WTC11 (cell line): ENCODE measurements around the gene ADGRL1. TPM values are rescaled to one million over a fixed set of nuclear protein-coding genes. Genes with fewer than 3 reads are reported as not detected.

ENCODE experiments used
- ATAC-seq: fragments of 200-7000 bp; cut with Tn5 transposase; 2 replicates; pipeline ENCODE4 v1.10.0; 2021; ENCODE audit warnings: mild to moderate bottlenecking, moderate library complexity
- CTCF ChIA-PET: fragments of 300-600 bp; sonication (Branson Sonifier 250); formaldehyde crosslinking; loops from one replicate; lab custom pipeline; 2021; ENCODE audit warnings: antibody characterized with exemption; lab: Charles Lee
- POLR2A ChIA-PET: fragments of 350-600 bp; sonication (Branson Sonifier 250); formaldehyde crosslinking; loops from one replicate; lab custom pipeline; 2021; ENCODE audit warnings: antibody characterized with exemption; lab: Charles Lee
- DNase-seq: peaks from one replicate; pipeline ENCODE4 v3.0.0; 2021; ENCODE audit warnings: low spot score
- H3K27ac Mint-ChIP-seq: 2 replicates; pipeline ENCODE4 v1.8.0; 2021; ENCODE audit warnings: mixed read lengths
- H3K27me3 Mint-ChIP-seq: 2 replicates; pipeline ENCODE4 v1.8.0; 2021; ENCODE audit warnings: low read depth, mild to moderate bottlenecking, moderate library complexity, mixed read lengths
- H3K36me3 Mint-ChIP-seq: 2 replicates; pipeline ENCODE4 v1.8.0; 2021; ENCODE audit warnings: mixed read lengths
- H3K4me1 Mint-ChIP-seq: 2 replicates; pipeline ENCODE4 v1.8.0; 2022; ENCODE audit warnings: mixed read lengths
- H3K4me3 Mint-ChIP-seq: 2 replicates; pipeline ENCODE4 v1.8.0; 2021; ENCODE audit warnings: mild to moderate bottlenecking, moderate library complexity, mixed read lengths
- H3K9me3 Mint-ChIP-seq: 2 replicates; pipeline ENCODE4 v1.8.0; 2021; ENCODE audit warnings: mixed read lengths
- ATF1 ChIP-seq: sonication (generic); formaldehyde crosslinking; IDR thresholded peaks from 2 replicates; pipeline ENCODE4 v1.8.1; 2023; ENCODE audit warnings: mild to moderate bottlenecking, moderate library complexity, missing genetic modification reagents
- FOXP1 ChIP-seq: sonication (generic); formaldehyde crosslinking; IDR thresholded peaks from 2 replicates; pipeline ENCODE4 v1.8.0; 2022; ENCODE audit warnings: missing genetic modification reagents, mild to moderate bottlenecking, moderate library complexity, borderline replicate concordance
- IRF2 ChIP-seq: sonication (generic); formaldehyde crosslinking; IDR thresholded peaks from 2 replicates; pipeline ENCODE4 v1.8.0; 2022; ENCODE audit warnings: low read depth, missing genetic modification reagents, borderline replicate concordance
- KAT7 ChIP-seq: sonication (generic); formaldehyde crosslinking; IDR thresholded peaks from 2 replicates; pipeline ENCODE4 v1.8.1; 2023; ENCODE audit warnings: missing genetic modification reagents, mild to moderate bottlenecking, borderline replicate concordance
- MYBL2 ChIP-seq: sonication (generic); formaldehyde crosslinking; IDR thresholded peaks from 2 replicates; pipeline ENCODE4 v1.8.1; 2023; ENCODE audit warnings: mild to moderate bottlenecking, moderate library complexity, missing genetic modification reagents
- SOX15 ChIP-seq: fragments of 250-450 bp; sonication (Bioruptor Pico); IDR thresholded peaks from 2 replicates; pipeline ENCODE4 v1.9.0; 2021; ENCODE audit warnings: mild to moderate bottlenecking
- TCF7 ChIP-seq: sonication (generic); formaldehyde crosslinking; IDR thresholded peaks from 2 replicates; pipeline ENCODE4 v1.8.0; 2022; ENCODE audit warnings: mild to moderate bottlenecking, low read depth, missing genetic modification reagents, moderate library complexity
- TEAD4 ChIP-seq: sonication (generic); formaldehyde crosslinking; IDR thresholded peaks from 2 replicates; pipeline ENCODE4 v1.8.0; 2022; ENCODE audit warnings: mild to moderate bottlenecking, missing genetic modification reagents
- ZNF263 ChIP-seq: sonication (generic); formaldehyde crosslinking; IDR thresholded peaks from 2 replicates; pipeline ENCODE4 v1.8.1; 2022; ENCODE audit warnings: low read depth, mild to moderate bottlenecking, moderate library complexity, missing genetic modification reagents
- ZNF416 ChIP-seq: fragments of 250-450 bp; sonication (Bioruptor Pico); IDR thresholded peaks from 2 replicates; pipeline ENCODE4 v1.9.0; 2021; ENCODE audit warnings: mild to moderate bottlenecking, inconsistent platforms
- total RNA-seq: library from RNA; stranded (reverse); gene quantifications from 3 replicates; pipeline ENCODE4 v1.2.3, GENCODE V29; 2021
- TF ChIP-seq, protein P1 (sequence below): sonication (generic); formaldehyde crosslinking; IDR thresholded peaks from 2 replicates; pipeline ENCODE4 v1.8.0; 2022; ENCODE audit warnings: mild to moderate bottlenecking, missing genetic modification reagents
- TF ChIP-seq, protein P2 (sequence below): sonication (generic); formaldehyde crosslinking; IDR thresholded peaks from 2 replicates; pipeline ENCODE4 v1.8.0; 2022; ENCODE audit warnings: mild to moderate bottlenecking, missing genetic modification reagents
- TF ChIP-seq, protein P3 (sequence below): sonication (generic); formaldehyde crosslinking; conservative IDR thresholded peaks from 2 replicates; pipeline ENCODE4 v1.8.1; 2022; ENCODE audit warnings: mild to moderate bottlenecking, missing genetic modification reagents
- TF ChIP-seq, protein P4 (sequence below): sonication (generic); formaldehyde crosslinking; IDR thresholded peaks from 2 replicates; pipeline ENCODE4 v1.8.1; 2023; ENCODE audit warnings: mild to moderate bottlenecking, missing genetic modification reagents, moderate library complexity
- TF ChIP-seq, protein P5 (sequence below): fragments of 250-450 bp; sonication (Bioruptor Pico); IDR thresholded peaks from 2 replicates; pipeline ENCODE4 v1.9.0; 2021; ENCODE audit warnings: mild to moderate bottlenecking

ADGRL1 gene
- total RNA-seq, 1 experiment from 2014 or later = 128 TPM

DNA sequence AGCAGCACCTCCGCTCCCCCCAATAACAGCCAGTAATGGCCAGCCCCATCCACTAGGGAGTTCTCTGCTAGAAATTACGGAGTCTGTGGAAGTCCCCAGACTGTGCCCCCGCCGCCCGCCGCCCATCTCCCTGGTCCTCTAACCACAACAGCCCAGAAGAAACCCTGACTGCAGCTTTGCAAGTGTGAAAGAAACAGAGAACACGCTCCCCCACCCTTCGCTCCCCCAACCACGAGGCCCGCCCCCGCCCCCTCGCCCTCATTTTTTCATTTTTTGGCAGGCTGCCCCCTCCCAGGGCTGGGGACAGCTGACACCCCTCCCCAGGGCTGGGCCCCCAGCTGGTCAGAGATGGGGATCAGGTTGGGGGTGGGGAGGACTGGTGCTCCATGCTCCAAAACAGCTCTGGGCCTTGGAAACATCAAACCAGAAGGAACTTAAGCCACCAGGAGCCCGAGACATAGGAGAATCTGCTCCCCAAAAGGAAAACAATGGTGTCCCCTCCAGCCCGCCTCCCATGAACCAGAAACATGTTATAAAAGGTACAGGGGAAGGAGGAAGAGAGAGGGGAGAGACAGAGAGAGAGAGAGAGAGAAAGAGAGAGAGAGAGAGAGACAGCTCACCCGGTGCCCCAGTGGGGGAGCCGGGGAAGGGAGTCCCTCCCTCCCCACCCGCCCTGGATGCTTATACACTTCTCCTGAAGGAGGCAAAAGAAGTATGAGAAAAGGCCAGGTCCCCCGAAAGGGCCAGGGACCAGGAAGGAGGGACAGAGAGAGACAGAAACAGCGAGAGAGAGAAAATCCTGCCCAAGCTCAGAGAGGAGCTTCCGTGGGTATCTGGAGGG is 39.8 kb downstream of the ADGRL1 start (continued):
- TF ChIP-seq, protein P1, sequence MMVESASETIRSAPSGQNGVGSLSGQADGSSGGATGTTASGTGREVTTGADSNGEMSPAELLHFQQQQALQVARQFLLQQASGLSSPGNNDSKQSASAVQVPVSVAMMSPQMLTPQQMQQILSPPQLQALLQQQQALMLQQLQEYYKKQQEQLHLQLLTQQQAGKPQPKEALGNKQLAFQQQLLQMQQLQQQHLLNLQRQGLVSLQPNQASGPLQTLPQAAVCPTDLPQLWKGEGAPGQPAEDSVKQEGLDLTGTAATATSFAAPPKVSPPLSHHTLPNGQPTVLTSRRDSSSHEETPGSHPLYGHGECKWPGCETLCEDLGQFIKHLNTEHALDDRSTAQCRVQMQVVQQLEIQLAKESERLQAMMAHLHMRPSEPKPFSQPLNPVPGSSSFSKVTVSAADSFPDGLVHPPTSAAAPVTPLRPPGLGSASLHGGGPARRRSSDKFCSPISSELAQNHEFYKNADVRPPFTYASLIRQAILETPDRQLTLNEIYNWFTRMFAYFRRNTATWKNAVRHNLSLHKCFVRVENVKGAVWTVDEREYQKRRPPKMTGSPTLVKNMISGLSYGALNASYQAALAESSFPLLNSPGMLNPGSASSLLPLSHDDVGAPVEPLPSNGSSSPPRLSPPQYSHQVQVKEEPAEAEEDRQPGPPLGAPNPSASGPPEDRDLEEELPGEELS (CRISPR knock-in tag) = no peak
- TF ChIP-seq KAT7 (CRISPR knock-in tag) = no peak
- TF ChIP-seq, protein P2, sequence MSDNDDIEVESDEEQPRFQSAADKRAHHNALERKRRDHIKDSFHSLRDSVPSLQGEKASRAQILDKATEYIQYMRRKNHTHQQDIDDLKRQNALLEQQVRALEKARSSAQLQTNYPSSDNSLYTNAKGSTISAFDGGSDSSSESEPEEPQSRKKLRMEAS = no peak
- no peak for TF ChIP-seq ZNF416 (CRISPR knock-in tag)
- TF ChIP-seq ZNF263 (CRISPR knock-in tag) = no peak
- no peak for TF ChIP-seq SOX15
- TF ChIP-seq, protein P3, sequence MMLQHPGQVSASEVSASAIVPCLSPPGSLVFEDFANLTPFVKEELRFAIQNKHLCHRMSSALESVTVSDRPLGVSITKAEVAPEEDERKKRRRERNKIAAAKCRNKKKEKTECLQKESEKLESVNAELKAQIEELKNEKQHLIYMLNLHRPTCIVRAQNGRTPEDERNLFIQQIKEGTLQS (CRISPR knock-in tag) = no peak
- no peak for TF ChIP-seq IRF2 (CRISPR knock-in tag)
- TF ChIP-seq, all 79 proteins: peak for 0

DNA sequence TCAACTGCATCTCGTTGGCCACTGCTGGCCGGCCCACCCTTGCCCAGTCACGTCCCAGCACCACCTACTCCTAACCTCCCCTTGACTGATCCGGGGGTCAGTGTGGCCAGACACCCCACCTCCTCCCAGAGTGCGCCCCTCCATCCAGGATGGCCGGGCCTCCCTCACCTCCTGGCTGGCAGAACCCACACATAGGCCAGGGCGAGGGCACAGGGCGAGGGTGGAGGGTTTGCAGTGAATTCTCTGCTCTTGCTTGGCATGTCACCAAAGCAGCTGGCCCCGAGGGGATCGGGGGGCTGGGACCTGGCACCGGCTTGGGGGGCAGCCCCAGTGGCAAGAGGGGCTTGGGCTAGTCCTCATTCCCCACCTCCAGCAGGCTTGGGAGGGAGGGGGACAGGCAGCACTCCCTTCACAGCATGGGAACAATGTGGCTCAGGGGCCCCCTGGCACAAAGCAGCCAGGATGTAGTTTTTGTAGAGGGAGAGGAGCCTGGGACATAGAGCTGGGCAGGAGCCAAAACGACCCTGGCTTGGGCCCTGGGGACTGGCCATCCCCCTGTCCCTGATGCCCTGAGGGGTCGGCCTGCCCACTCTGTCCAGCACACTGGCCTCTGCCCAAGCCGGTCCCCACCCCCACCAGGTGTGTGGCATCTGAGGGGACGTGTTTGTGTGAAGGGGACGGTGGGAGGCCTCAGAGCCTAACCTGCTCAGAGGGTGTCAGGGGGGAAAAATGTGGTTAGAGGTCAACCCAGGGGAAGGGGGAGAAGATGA is 41.1 kb downstream of the ADGRL1 start:
- Mint-ChIP-seq H3K4me3 (no peak overlapping the region), H3K27me3 (no peaks in the 10 kb centered on the region), H3K9me3 (no peaks in the 10 kb centered on the region), H3K36me3 (peaks cover 24% of the 10 kb centered on the region), H3K27ac (no peak overlapping the region), H3K4me1 (peaks cover 11% of the 10 kb centered on the region)
- ATAC-seq (no peak), DNase-seq (no peak)
- no peak for TF ChIP-seq TEAD4 (CRISPR knock-in tag)
- POLR2A ChIA-PET = no interaction called here
- CTCF ChIA-PET = interaction anchor here (0.6 to 2.4 kb wide), 5 partner anchors 17 to 241 kb away, joined by 3 to 8 read pairs (median 3); no protein-coding TSS in a partner anchor

DNA sequence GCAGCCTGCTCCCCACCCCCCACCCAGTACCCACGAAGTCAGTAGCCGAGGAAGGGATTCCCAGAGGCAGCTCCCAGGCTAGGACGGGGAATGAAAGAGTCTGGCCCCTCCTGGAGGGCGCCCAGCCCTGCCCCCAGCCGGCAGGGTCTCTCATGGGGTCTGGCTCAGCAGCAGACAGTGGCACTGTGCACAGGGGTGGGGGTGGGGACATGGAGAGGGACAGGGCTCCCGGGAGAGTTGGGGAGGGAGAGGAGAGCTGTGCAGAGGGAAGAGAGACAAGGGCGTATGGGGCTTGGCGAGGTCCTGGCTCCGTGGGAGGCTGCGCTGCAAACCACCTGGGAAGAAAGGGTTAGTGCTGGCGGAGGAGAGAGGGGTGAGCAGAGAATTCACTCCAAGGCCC is 41.9 kb downstream of the ADGRL1 start:
- no peaks in the 10 kb centered on the region for H3K9me3 Mint-ChIP-seq
- no peak overlapping the region for H3K4me3 Mint-ChIP-seq
- no peak overlapping the region for H3K27ac Mint-ChIP-seq
- no peak for DNase-seq
- TF ChIP-seq, protein P4, sequence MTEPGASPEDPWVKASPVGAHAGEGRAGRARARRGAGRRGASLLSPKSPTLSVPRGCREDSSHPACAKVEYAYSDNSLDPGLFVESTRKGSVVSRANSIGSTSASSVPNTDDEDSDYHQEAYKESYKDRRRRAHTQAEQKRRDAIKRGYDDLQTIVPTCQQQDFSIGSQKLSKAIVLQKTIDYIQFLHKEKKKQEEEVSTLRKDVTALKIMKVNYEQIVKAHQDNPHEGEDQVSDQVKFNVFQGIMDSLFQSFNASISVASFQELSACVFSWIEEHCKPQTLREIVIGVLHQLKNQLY = no peak
- TF ChIP-seq TCF7 (CRISPR knock-in tag) (no peak), ATF1 (CRISPR knock-in tag) (no peak), MYBL2 (CRISPR knock-in tag) (no peak)
- peaks cover 11% of the 10 kb centered on the region for H3K4me1 Mint-ChIP-seq
- ATAC-seq = no peak
- H3K27me3 Mint-ChIP-seq = no peaks in the 10 kb centered on the region
- ChIA-PET CTCF (interaction anchor here (0.8 to 1.2 kb wide), 3 partner anchors 28 to 184 kb away, joined by 3 to 4 read pairs (median 4); partner anchors contain the start of gene ASF1B), POLR2A (interaction anchor here (0.6 kb wide), 1 partner anchor 241 kb away, joined by 3 read pairs; no protein-coding TSS in a partner anchor)
- peaks cover 24% of the 10 kb centered on the region for H3K36me3 Mint-ChIP-seq

DNA sequence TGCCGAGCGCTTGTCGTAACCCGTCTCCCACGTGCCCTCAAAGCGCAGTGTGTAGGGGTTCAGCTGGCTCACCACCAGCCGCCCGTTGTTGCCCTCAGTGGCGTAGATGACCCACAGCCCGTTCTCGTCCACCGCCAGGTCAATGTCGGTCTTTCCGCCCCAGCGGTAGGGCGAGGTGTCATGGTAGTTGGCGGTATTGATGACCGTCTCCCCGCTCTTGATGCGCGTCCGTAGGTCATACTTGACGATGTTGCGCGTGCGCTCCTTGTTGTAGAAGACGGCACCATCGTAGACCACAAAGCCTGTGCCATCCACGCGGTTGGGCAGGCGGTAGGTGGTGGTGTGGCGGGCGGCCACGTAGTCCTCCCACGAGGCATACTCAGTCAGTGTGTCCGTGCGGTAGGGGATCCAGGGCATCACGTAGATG is 43.1 kb downstream of the ADGRL1 start:
- TF ChIP-seq FOXP1 (CRISPR knock-in tag) = peak; percentile 13; the same call in 1 of the 2 replicates
- TF ChIP-seq, protein P5, sequence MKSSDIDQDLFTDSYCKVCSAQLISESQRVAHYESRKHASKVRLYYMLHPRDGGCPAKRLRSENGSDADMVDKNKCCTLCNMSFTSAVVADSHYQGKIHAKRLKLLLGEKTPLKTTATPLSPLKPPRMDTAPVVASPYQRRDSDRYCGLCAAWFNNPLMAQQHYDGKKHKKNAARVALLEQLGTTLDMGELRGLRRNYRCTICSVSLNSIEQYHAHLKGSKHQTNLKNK = no peak
- TF ChIP-seq, all 79 proteins: peak for 1
- POLR2A ChIA-PET = interaction anchor here (0.5 kb wide), 1 partner anchor 59 kb away, joined by 4 read pairs; no protein-coding TSS in a partner anchor
- Mint-ChIP-seq H3K36me3 (peaks cover 25% of the 10 kb centered on the region), H3K27me3 (no peaks in the 10 kb centered on the region), H3K9me3 (no peaks in the 10 kb centered on the region), H3K4me3 (no peak overlapping the region), H3K27ac (no peak overlapping the region), H3K4me1 (peaks cover 7% of the 10 kb centered on the region)
- CTCF ChIA-PET = no interaction called here
- DNase-seq = no peak
- ATAC-seq = no peak
